H9 (cell line): Measurements from ENCODE around the gene TRIM2. TPM values are rescaled to one million over a fixed set of nuclear protein-coding genes. Genes with fewer than 3 reads are reported as not detected.

Experiments
- DNase-seq: peaks from one replicate; pipeline ENCODE4 v3.0.0-alpha.2; 2017
- H2AFZ ChIP-seq: one replicate; pipeline ENCODE4 v1.6.1; 2013; ENCODE audit warnings: mild to moderate bottlenecking, low read length, control low read depth, moderate library complexity
- H2AK5ac ChIP-seq: 2 replicates; pipeline ENCODE4 v1.6.1; 2013; ENCODE audit warnings: low read length, control low read depth, mixed read lengths; ENCODE audit not compliant: insufficient read length
- H2BK120ac ChIP-seq: one replicate; pipeline ENCODE4 v1.6.1; 2013; ENCODE audit warnings: low read depth, mild to moderate bottlenecking, low read length, control low read depth, inconsistent platforms; ENCODE audit not compliant: poor library complexity, severe bottlenecking
- H2BK12ac ChIP-seq: 2 replicates; pipeline ENCODE4 v1.6.1; 2013; ENCODE audit warnings: low read length, control low read depth, mixed read lengths, low read depth; ENCODE audit not compliant: insufficient read length
- H2BK15ac ChIP-seq: 2 replicates; pipeline ENCODE4 v1.6.1; 2013; ENCODE audit warnings: low read depth, low read length, control low read depth
- H2BK20ac ChIP-seq: one replicate; pipeline ENCODE4 v1.6.1; 2013; ENCODE audit warnings: low read depth, mild to moderate bottlenecking, low read length, control low read depth, inconsistent platforms; ENCODE audit not compliant: poor library complexity, severe bottlenecking
- H2BK5ac ChIP-seq: 2 replicates; pipeline ENCODE4 v1.6.1; 2013; ENCODE audit warnings: low read length, control low read depth, mixed read lengths; ENCODE audit not compliant: insufficient read length
- H3K14ac ChIP-seq: 2 replicates; pipeline ENCODE4 v1.6.1; 2013; ENCODE audit warnings: low read length, control low read depth; ENCODE audit not compliant: insufficient read depth
- H3K18ac ChIP-seq: 2 replicates; pipeline ENCODE4 v1.6.1; 2013; ENCODE audit warnings: low read depth, mild to moderate bottlenecking, mixed read lengths, low read length, control low read depth; ENCODE audit not compliant: insufficient read length
- H3K23ac ChIP-seq: 2 replicates; pipeline ENCODE4 v1.6.1; 2013; ENCODE audit warnings: low read length, control low read depth, mixed read lengths, low read depth; ENCODE audit not compliant: insufficient read length
- H3K23me2 ChIP-seq: 2 replicates; pipeline ENCODE4 v1.6.1; 2013; ENCODE audit warnings: low read depth, mild to moderate bottlenecking, mixed read lengths, low read length, control low read depth; ENCODE audit not compliant: insufficient read length, poor library complexity, severe bottlenecking
- H3K27ac ChIP-seq: 2 replicates; pipeline ENCODE4 v1.5.1; 2013; ENCODE audit warnings: low read length, control low read depth, mixed read lengths, low read depth; ENCODE audit not compliant: insufficient read length
- H3K27me3 ChIP-seq: 2 replicates; pipeline ENCODE4 v1.6.1; 2013; ENCODE audit warnings: low read length, control low read depth, inconsistent platforms; ENCODE audit not compliant: insufficient read depth
- H3K4ac ChIP-seq: 2 replicates; pipeline ENCODE4 v1.6.1; 2013; ENCODE audit warnings: low read depth, mild to moderate bottlenecking, control low read depth, inconsistent platforms, low read length, moderate library complexity
- H3K4me1 ChIP-seq: 2 replicates; pipeline ENCODE4 v1.6.1; 2013; ENCODE audit warnings: low read length, control low read depth, inconsistent platforms; ENCODE audit not compliant: insufficient read depth
- H3K4me2 ChIP-seq: 2 replicates; pipeline ENCODE4 v1.6.1; 2013; ENCODE audit warnings: low read length, control low read depth, mixed read lengths; ENCODE audit not compliant: insufficient read length, insufficient read depth
- H3K56ac ChIP-seq: 2 replicates; pipeline ENCODE4 v1.6.1; 2013; ENCODE audit warnings: low read depth, mild to moderate bottlenecking, mixed read lengths, low read length, control low read depth; ENCODE audit not compliant: insufficient read length
- H3K79me1 ChIP-seq: 2 replicates; pipeline ENCODE4 v1.6.1; 2013; ENCODE audit warnings: low read depth, mild to moderate bottlenecking, moderate library complexity, low read length, control low read depth, inconsistent platforms; ENCODE audit not compliant: insufficient read depth, poor library complexity, severe bottlenecking
- H3K79me2 ChIP-seq: 2 replicates; pipeline ENCODE4 v1.6.1; 2013; ENCODE audit warnings: low read length, control low read depth, inconsistent platforms; ENCODE audit not compliant: insufficient read depth
- H3K9ac ChIP-seq: 2 replicates; pipeline ENCODE4 v1.6.1; 2013; ENCODE audit warnings: low read length, control low read depth, mixed read lengths; ENCODE audit not compliant: insufficient read length; ENCODE audit errors: extremely low read depth
- H3K9me3 ChIP-seq: one replicate; pipeline ENCODE4 v1.6.1; 2013; ENCODE audit warnings: low read depth, low read length, inconsistent platforms; ENCODE audit not compliant: control insufficient read depth
- H3T11ph ChIP-seq: one replicate; pipeline ENCODE4 v1.6.1; 2013; ENCODE audit warnings: mild to moderate bottlenecking, low read length, control low read depth, inconsistent platforms
- H4K20me1 ChIP-seq: one replicate; pipeline ENCODE4 v1.6.1; 2013; ENCODE audit not compliant: control insufficient read depth, insufficient read length, insufficient read depth
- H4K5ac ChIP-seq: 2 replicates; pipeline ENCODE4 v1.6.1; 2013; ENCODE audit warnings: low read depth, mild to moderate bottlenecking, mixed read lengths, low read length, control low read depth; ENCODE audit not compliant: insufficient read length
- H4K8ac ChIP-seq: replicated peaks from 2 replicates; pipeline ENCODE4 v1.6.1; 2013; ENCODE audit warnings: low read length, control low read depth, mixed read lengths, low read depth; ENCODE audit not compliant: insufficient read length
- H4K91ac ChIP-seq: 2 replicates; pipeline ENCODE4 v1.6.1; 2013; ENCODE audit warnings: low read depth, mild to moderate bottlenecking, moderate library complexity, mixed read lengths, low read length, control low read depth; ENCODE audit not compliant: insufficient read length
- H3K27ac Mint-ChIP-seq, 3 experiments: 2 replicates in 2 of 3; 3 replicates in 1 of 3; pipeline ENCODE4 v1.8.0; 2020 to 2021; ENCODE audit warnings: mixed read lengths in 3 of 3, mild to moderate bottlenecking in 1 of 3, moderate library complexity in 1 of 3
- H3K27me3 Mint-ChIP-seq: 2 replicates; pipeline ENCODE4 v1.8.0; 2021; ENCODE audit warnings: low read depth, mild to moderate bottlenecking, moderate library complexity, mixed read lengths
- H3K36me3 Mint-ChIP-seq, 3 experiments: 2 replicates in 2 of 3; 3 replicates in 1 of 3; pipeline ENCODE4 v1.8.0; 2020 to 2021; ENCODE audit warnings: low read depth in 3 of 3, mixed read lengths in 3 of 3; ENCODE audit not compliant: insufficient read depth in 1 of 3
- H3K4me1 Mint-ChIP-seq, 2 experiments: 2 replicates each; pipeline ENCODE4 v1.8.0; 2020; ENCODE audit warnings: mixed read lengths in 2 of 2
- H3K4me3 Mint-ChIP-seq, 2 experiments: 2 replicates in 1 of 2; 3 replicates in 1 of 2; pipeline ENCODE4 v1.8.0; 2020 to 2021; ENCODE audit warnings: mild to moderate bottlenecking in 2 of 2, mixed read lengths in 2 of 2, moderate library complexity in 1 of 2
- H3K9me3 Mint-ChIP-seq, 2 experiments: 2 replicates in 1 of 2; 3 replicates in 1 of 2; pipeline ENCODE4 v1.8.0; 2020; ENCODE audit warnings: mild to moderate bottlenecking in 2 of 2, mixed read lengths in 2 of 2, moderate library complexity in 1 of 2
- CTCF ChIP-seq: fragments of 200-600 bp; sonication (generic); conservative IDR thresholded peaks from 3 replicates; pipeline ENCODE4 v1.8.0; 2021; ENCODE audit warnings: antibody characterized with exemption, mild to moderate bottlenecking
- WGBS: extraction: QIAGEN DNeasy Blood & Tissue Kit; methylation state at CpG from one replicate; pipeline ENCODE4 v1.1.7; 2013; ENCODE audit warnings: missing lambda C conversion rate, low lambda C conversion rate, mixed read lengths; ENCODE audit not compliant: insufficient read length; ENCODE audit errors: extremely low coverage; 5-methylcytosine and 5-hydroxymethylcytosine counted together
- total RNA-seq: library from RNA; stranded (reverse); gene quantifications from 2 replicates; pipeline ENCODE4 v1.2.1, GENCODE V29; 2021

TRIM2 gene
- total RNA-seq, 1 experiment from 2014 or later, result 28.9 TPM

GRCh38 chr4:153221783-153222706, 17.8 kb downstream of the TRIM2 start:
- Histone ChIP-seq H2AK5ac (no peak overlapping the region), H3K14ac (no peak overlapping the region), H4K5ac (no peak overlapping the region), H3K56ac (no peak overlapping the region), H4K91ac (no peak overlapping the region), H3K4me2 (peak overlapping the region; percentile 59), H3K9me3 (no peaks in the 10 kb centered on the region), H4K8ac (no peak overlapping the region), H3K4ac (no peak overlapping the region), H2AFZ (no peak overlapping the region), H3K18ac (no peak overlapping the region), H3K27ac (no peak overlapping the region), H3K9ac (peak overlapping the region; percentile 26), H3K23ac (no peak overlapping the region), H2BK20ac (no peak overlapping the region), H3K23me2 (peaks cover 18% of the 10 kb centered on the region), H2BK12ac (no peak overlapping the region), H2BK15ac (no peak overlapping the region), H3K27me3 (peaks cover 8% of the 10 kb centered on the region; the same call in 1 of the 2 replicates), H3K79me1 (no peaks in the 10 kb centered on the region), H3T11ph (no peak overlapping the region), H3K79me2 (no peaks in the 10 kb centered on the region), H2BK5ac (no peak overlapping the region), H4K20me1 (no peaks in the 10 kb centered on the region), H3K4me1 (0 out of 2 replicates have a peak, but pooled peaks cover 3% of the 10 kb centered on the region), H2BK120ac (no peak overlapping the region)
- Mint-ChIP-seq H3K4me1 (peaks cover 20 to 24% of the 10 kb centered on the region in 2 experiments), H3K27ac (peak overlapping the region; percentile 82 to 87 (median 86); a peak in 6 of 7 replicates), H3K4me3 (peak overlapping the region; percentile 79 to 90), H3K36me3 (peaks cover 0 to 11% (median 11%) of the 10 kb centered on the region in 3 experiments; a peak in 5 of 7 replicates), H3K27me3 (peaks cover 33% of the 10 kb centered on the region), H3K9me3 (peaks cover 3 to 5% of the 10 kb centered on the region in 2 experiments; a peak in 4 of 5 replicates)
- WGBS, result no CpG with 5 or more reads among the region's 30 CpGs
- DNase-seq, result peak; percentile 82
- TF ChIP-seq CTCF, result no peak
